HG02852 (cell line): Measurements from ENCODE around the gene RNH1.

ENCODE experiments used
- ATAC-seq: cut with Tn5 transposase; IDR thresholded peaks from one replicate; pipeline ENCODE4 v1.9.1; 2021; ENCODE audit warnings: mild to moderate bottlenecking, moderate library complexity; ENCODE audit not compliant: unreplicated experiment

RNH1 gene

DNA sequence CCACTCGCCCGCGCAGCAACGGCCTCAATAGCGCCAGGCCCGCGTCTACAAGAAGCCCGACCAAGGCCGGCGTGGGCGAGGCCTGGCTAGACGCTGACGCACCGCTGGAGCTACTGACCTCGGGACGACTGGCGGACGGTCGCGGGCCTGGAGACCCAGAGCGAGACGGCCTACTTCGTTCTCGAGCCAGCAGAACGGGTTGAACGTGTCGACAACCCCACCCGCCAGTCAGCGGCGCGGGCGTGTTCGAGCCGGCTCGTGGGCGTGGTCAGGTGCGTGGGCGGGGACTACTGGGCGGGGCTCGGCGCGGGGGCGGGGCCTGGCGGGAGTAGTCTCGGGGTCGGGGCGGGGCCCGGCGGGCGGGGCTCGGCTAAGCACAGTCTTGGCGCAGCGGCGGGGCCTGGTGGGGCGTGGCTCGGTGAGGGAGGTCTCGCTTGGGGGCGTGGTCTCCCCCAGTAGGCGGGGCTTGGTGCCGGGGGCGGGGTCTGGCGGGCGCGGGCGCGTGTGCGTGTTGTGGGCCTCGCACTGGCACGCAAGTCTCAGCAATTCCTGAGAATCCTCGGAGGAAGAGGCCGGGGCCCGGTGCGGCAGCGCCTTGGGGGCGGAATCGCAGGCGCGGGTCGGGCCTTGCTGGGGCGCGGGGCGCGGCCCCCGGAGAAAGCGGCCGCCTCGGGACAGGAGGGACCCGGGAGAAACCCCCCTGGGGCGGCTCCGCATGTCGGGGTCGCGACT, at the start of gene RNH1:
Gene RNH1 (minus strand): TSS at position 248 of the 732 bp plus-strand sequence. CDS start 5,080 bp downstream, outside the sequence.
- ATAC-seq: peak; percentile 45

DNA sequence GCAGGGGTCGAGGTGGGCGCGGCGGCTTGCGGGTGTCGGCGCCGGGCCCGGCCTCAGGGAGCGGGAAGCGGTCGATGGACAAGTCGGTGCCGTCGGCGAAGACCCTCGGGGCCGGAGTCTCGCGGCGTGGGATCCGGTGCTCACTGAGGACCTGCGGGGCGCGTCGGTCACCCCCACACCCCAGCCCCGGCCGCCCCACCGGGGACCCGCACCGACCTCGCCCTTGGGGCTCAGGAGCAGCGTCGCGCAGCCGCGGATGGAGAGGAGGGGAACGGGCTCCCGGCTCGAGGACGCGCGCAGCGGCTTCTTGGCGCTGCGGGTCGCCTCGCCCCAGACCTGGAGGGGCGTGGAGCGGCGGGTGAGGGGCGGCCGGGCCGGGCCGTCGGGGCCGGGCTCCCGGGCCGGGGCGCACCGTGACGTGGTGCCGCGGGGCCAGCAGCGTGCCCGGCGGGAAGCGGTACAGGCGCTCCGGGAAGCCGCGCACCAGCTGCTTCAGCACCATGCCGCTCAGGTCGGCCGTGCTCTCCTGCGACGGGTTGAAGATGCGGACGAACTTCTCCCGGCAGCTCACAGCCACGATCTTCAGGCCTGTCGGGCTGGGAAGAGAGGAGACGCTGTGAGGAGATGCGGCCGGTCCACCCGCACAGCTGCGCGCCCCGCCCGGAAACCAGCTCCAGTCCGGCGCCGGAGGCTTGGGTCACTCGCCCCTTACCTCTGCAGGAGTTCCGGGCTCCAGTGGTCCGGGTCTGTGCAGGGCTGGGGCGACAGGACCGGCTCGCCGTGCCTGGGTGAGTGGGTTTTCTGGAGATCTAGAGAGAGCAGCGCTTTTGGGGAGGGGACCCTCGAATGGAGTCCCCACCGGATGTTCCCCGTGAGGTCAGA, 49.0 kb upstream of the RNH1 start:
- ATAC-seq: no peak

DNA sequence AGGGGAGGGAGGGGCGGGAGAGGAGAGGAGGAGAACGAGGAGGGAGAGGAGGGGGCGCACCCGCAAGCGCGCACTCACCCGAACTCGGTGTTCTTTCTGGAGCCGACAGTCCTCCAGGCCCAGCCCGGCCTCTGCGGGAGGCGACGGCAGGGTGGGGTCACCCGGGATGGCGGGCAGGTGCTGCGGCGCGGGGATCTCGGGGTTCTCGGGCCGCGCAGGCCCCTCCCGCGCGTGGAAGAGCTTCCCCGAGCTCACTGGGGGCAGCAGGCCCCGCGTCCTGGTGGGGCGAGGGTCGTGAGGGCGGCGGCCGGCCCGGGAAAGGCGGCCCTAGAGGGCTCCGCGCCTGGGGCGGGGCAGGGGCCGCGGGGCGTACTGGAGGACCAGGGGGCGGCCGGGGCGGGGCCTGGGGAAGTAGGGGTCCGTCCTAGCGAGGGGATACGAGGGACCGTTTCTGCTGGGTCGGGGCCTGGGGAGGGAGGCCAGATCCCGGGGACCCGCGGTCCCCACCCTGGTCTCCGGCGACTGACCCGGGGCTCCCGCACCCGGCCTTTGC, 48.3 kb upstream of the RNH1 start:
- no peak for ATAC-seq

DNA sequence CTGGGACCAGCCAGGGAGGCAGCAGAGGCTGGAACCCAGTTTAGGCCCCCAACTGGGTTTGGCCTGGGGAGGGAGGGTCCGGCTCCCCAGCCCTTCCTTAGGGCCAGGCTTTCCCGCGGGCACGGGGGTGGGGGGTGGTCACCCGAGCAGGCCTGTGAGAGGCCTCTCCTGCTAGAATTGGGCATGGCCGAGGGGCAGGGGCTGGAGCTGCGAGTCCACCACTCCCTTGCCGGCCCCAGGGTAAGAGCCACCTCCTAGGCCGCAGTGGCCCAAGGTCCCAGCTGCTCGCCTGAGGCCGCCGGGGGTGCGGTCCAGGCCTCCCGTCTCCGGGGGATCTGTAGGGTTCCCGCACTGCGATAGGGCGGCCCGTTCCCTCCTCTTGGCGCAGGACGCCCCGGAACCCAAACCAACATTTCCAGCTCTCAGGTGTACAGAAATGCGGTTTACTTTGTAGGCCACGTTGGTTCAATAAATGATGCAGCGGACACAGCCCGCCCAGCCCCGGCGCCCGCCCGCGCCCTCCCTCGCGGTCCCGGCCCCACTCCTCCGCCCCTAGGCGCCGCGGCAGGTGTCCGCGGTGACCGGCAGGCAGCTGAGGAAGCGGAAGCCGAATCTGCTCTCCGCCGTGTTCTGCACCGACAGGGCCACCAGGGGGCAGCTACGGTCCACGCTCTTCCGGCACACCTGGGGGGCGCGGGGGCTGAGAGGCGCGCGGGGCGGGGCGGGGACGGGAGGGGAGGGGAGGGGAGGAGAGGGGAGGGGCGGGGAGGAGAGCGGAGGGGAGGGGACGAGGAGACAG, 47.6 kb upstream of the RNH1 start:
- no peak for ATAC-seq

DNA sequence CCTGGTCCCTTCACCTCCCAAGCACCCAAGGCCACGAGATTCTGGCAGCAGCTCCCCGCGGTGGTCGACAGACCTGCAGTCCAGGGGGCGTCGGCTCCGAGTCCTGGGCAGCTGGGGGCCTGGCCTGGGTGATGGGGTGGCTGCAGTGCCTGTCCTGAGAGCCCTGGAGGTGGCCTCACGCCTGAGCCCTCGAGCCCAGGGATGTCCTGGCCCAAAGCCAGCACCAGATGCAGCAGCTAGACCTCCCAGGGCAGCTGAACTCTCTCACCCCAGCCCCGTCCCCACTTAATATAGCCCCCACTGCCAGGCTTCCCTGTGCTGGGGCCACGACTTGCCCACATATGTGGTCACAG, 46.9 kb upstream of the RNH1 start:
- ATAC-seq: no peak

DNA sequence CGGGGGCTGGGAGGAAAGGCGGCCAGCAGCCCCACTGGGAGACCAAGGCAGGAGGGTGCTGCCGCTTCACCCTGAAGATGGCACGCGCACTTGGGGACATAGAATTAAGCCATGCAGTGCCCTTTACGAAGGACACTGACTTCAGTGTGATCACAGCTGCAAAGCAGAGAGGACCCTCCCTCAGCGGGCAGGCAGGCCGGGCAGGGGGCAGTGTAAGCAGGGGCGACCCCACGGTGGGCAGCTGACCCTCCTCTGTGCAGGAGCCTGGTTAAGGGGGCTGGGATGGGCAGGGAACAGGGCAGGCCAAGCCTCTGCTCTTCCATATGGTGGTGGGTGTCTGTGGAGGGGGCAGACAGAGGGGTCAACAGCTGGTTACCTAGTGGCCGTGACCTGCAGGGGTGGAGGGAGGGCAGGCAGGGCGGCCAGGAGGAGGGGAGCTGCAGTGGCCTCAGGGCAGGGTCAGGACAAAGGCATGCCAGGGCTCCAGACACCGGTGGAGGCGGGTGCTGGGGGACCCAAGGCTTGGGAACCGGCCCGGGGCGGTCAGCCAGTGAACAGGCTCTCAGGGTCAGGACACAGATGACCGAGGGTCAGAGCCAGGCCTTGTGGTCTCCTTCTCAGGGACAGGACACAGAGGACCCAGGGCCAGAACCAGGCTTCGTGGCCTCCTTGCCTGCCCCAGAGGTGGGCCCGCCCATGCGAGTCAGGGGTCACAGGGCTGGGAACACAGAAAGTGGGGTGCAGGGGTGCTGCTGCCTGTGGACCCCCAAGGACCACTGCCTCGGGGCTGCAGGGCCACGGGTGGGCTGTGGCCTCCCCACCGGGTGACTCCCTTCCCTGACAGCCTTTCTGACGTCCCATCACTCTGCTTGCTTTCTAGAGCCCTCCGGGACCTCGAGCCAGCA, 46.3 kb upstream of the RNH1 start:
- no peak for ATAC-seq

DNA sequence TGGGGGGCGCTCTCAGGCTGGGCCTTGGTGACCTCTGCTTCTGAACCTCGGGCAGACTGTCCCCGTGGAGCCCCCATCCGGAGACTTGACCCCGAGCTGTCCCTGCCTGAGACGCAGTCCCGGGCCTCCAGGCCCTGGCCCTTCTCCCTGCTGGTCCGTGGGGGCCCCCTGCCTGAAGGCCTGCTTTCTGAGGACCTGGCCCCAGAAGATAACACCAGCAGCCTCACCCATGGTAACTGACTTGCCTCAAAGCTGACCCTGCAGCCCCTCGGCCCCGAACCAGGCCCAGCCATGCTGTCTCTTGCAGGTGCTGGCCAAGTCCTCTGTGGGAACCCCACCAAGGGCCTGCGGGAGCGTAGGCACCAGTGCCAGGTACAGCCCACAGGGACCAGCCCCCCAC, 44.6 kb upstream of the RNH1 start:
- ATAC-seq: no peak

DNA sequence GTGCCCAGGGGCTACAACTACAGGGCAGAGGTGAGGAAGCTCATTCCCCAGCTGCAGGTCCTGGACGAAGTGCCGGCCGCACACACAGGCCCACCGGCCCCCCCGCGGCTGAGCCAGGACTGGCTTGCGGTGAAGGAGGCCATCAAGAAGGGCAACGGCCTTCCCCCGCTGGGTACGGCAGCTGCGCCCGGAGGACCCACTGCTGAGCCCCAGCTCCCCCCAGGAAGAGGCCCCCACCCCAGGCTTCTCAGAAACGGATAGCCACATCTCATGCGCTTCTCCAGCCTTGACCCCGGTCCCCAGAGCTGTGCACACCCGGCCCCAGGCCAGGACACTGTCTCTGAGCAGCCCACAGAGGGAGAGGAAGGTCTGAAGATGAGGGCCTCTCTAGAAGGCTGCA, 44.1 kb upstream of the RNH1 start:
- no peak for ATAC-seq

DNA sequence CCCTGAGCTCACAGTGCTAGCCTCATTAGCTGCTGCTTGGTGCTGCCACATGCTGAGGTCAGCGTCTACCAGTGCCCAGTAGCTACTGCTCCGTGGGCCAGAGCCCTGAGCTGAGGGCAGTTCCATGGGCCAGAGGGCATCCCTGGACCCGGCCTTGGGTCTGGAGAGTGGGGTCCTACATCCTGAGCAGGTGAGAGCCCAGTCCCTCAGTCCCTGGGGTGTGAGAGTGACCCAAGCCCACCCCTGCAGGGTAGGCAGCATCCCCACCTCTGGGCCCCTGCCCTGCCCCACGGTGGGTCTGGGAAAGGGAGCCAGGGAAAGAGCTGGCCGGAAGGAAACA, 43.7 kb upstream of the RNH1 start:
- ATAC-seq: no peak

DNA sequence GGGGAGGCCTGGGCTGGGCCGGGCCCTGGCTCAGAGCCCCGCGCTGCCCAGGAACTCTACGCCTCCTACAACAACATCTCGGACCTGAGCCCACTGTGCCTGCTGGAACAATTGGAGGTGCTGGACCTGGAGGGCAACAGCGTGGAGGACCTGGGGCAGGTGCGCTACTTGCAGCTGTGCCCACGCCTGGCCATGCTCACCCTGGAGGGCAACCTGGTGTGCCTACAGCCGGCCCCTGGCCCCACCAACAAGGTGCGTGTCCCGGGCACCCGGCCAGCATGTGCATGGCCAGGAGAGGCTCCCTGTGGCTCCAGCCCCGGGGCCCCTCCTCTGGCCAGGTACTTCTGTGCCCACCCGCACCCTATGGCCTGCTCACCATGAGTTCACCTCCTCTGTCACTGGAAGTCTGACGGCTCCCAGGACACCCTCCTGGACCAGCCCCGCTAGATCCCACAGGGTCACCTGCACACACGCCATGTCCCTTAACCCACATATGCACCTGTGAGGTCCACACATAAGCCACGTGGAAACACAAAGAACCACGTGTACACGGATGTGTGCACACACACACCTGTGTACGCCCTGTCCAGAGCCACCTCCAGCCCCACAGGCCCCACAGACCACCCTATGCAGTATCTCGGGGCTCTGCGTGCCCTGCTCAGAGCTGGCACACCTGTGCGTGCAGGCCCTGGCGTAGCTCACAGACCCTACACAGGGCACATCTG, 43.1 kb upstream of the RNH1 start:
- no peak for ATAC-seq

DNA sequence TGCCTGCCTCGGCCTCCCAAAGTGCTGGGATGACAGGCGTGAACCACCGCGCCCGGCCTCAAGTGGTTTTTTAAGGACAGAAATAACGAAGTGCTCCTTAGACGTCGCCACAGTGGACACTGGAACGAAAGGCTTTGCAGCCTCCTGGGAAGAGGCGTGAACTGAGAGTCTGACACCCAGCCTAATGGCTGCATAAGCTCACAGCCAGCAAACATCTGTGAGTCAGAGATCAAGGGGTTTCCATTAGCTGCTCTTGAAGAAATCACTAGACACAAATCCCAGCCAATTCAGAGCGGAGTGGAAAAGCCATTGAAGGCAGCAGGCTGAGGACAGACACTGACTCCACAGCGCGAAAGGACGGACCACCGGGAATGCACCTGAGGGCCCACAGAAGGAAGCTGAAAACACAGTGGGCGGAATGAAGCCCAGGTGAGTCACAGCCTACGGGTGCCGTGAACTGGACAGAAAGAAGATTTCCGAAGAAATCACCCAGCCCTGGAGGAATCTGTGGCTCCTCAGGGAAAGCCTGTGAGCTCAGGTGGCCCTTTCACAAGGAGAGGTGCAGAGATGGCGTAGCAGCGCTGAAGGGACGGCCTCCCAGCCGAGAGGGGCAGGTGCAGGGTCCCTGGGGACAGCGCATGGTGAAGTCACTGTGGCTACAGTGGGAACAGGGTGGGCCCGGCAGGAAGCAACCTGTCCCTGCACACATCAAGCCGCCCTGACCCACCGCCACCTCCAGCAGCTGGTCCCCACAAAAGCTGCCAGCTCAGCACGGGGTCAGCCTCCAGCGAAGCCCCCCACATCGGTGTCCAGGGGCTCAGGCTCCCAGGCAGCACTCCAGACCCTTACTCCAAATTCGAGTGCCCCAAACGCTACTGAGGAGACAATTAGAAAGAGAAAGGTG, 41.9 kb upstream of the RNH1 start:
- no peak for ATAC-seq

DNA sequence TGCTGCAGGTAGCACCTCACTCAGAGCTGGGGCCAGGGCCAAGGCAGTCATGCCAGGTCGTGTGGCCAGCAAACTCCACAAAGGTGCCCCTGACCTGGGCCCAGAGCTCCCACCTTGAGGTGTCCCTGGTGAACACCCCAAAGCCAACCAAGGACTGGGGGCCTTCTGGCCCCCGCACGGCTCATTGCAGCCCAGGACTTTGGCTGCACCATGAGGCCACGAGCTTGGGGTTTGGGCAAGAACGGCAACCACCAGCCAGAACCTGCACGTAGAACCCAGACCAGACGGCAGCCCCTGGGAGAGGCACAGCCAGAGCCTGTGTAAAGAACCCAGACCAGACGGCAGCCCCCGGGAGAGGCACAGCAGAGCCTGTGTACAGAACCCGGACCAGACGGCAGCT, 38.1 kb upstream of the RNH1 start:
- ATAC-seq: no peak

DNA sequence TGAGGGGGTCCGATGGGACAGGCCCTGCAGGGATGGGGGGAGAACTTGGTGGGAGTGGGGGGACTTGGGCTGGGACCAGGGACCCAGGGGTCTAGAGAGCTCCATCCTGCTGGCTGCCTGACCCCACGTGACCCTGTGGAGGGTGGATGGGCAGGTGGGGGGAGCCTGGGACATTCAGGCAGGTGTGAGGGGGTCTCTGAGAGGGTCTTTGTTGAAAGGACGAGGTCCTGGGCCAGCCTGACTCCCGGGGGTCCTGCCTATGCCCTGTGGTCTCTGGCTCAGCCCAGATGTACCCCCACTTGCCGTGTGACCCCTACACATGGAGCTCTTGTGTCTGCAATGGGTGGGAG, 37.8 kb upstream of the RNH1 start:
- ATAC-seq: no peak

DNA sequence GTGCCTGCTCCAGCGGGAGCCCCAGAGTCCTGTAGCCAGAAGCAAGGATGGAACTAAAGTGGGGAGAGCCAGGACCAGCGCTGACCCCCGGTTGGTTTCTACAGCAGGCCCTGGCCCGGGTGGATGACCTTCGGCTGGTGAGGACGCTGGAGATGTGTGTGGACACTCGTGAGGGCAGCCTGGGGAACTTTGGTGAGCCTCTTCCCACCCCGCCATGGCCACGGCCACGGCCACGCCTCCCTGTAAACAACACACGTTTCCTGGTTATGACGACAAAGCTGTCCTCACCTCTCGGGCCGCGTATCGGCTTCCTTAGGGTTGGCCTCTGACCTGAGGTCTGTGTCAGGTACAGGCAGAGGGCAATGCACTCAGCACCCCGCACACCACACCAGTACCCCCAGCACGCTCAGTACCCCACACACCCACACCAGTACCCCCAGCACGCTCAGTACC, 34.4 kb upstream of the RNH1 start:
- ATAC-seq: no peak

DNA sequence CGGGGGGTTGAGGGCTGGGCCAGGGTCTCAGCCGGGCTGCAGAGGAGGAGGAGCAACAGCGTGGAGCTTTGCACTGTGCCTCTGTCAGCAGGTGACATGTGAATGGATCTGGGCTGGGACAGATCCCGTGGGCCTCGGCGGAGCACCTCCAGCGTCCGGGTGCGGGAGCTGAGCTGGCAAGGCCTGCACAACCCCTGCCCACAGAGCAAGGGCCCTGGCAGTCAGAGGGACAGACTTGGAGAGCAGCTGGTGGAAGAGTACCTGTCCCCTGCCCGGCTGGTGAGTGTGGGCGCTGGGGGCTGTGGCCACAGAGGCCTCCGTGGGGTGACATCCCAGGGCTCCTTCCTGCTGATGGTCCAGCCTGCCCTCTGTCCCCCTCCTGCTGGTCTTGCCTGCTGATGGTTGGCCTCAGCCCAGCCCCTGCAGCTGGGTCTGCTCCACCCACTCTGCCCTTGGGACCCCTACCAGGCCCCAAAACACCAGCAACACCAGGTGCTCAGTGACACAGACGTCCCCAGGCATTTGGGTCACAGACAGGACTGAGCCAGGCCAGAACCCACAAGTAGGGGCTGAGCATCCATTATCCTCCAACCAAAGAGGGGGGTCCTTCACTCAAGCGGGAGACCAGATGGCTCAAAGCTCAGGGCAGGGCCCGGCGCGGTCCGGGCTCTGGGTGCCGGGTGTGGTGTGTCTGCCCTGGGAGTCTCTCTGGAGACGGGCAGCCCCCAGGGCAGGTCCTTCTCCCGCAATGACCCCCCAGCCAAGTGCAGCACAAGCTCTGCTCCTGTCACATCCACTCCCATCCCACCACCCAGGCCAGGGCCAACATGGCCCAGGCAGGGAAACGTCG, 33.8 kb upstream of the RNH1 start:
- ATAC-seq: no peak

DNA sequence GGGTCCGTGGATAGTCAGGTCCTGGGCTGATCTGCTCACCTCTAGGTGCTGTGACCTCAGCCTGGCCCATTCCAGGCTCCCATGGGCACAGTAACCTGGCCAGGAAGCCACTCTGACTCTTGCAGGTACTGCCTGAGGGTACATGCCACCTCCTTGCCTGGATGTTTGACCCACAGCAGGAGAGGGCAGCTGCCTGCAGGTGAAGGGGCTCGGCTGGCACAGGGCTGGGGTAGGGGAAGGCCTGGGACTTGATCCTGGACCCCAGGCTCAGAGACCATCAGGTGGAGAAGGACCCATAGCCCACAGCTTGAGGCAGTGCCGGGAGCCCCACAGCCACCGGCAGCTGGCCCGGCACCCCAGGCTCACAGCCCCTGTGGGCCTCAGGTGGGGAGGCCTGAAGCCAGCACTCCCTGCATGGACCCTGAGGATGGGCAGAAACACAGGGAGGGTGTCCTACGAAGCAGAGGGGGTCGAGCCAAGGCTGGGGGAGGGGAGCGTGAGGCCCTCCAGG, 33.0 kb upstream of the RNH1 start:
- ATAC-seq: no peak

DNA sequence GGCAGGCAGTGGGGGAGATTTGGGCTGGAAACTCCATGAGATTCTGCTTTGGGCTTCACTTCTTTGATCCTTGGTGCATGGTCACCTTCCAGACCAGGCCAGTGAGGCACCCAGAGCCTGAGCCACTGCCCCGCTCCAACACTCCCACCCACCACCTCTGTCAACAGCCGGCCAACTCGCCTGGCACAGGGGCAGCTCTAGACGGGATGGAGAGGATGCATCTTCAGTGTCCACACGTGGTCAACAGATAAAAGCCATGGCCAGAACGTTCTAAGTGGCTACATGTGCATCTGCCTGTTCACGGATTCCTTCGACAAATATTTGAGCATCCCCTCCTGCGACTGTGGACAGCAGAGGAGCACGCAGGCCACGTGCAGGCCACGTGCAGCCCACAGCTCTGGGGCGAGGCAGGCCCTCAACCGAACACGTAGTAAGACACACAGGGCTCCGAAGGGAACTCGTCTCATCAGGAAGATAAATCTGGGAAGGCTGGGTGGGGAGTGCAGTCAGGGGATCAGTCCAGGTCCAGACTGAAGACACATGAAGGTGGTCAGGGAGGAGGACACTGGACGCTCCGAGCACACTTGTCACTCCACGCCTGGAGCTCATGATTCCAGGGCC, 31.5 kb upstream of the RNH1 start:
- no peak for ATAC-seq
